PFSK-1 (cell line): Measurements from ENCODE around the gene CUL1.
A peak's percentile ranks its signal among the peaks of the same experiment; 100 is the strongest.

Experiments used
- FOXP2 ChIP-seq: optimal IDR thresholded peaks from 2 replicates; pipeline ENCODE3; 2011; ENCODE audit warnings: borderline replicate concordance, control low read depth, inconsistent platforms; ENCODE audit not compliant: insufficient read depth; ENCODE audit errors: extremely low read length, extremely low read depth
- POLR2AphosphoS5 ChIP-seq: IDR thresholded peaks from 2 replicates; pipeline ENCODE4 v1.6.1; 2012; ENCODE audit warnings: low read depth, mild to moderate bottlenecking, control low read depth, low read length, moderate library complexity
- REST ChIP-seq, 2 experiments: IDR thresholded peaks; 2 replicates each; pipeline versions ENCODE4 v1.6.1 to v1.8.0; 2011 to 2012; ENCODE audit warnings: low read depth in 2 of 2, low read length in 2 of 2, control low read depth in 1 of 2, inconsistent platforms in 1 of 2, mild to moderate bottlenecking in 1 of 2, moderate library complexity in 1 of 2; ENCODE audit not compliant: insufficient read depth in 1 of 2
- SIN3A ChIP-seq: IDR thresholded peaks from 2 replicates; pipeline ENCODE4 v1.6.1; 2012; ENCODE audit warnings: mild to moderate bottlenecking, low read length, moderate library complexity, borderline replicate concordance; ENCODE audit not compliant: insufficient read depth
- TAF1 ChIP-seq: IDR thresholded peaks from 2 replicates; pipeline ENCODE4 v1.6.1; 2012; ENCODE audit warnings: low read length, control low read depth, borderline replicate concordance; ENCODE audit not compliant: insufficient read depth

The CUL1 gene

DNA sequence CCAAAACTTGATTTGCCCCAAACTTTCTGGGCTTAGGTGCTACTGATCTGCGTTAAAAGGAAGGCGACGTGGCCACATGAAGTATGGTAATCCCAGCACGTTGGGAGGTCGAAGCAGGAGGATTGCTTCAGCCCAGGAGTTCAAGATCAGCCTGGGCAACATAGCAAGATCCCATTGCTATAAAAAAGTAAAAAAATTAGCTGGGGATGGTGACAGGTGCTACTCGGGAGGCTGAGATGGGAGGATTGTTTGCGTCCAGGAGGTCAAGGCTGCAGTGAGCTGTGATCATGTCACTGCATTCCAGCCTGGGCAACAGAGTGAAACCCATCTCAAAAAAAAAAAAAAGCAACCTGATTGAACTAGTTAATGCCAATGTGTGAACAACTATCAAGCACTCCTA is 5.1 kb upstream of the CUL1 start:
- TF ChIP-seq FOXP2 (no peak), SIN3A (no peak), TAF1 (no peak), REST (IDR thresholded peaks at IDR 0.05; ENCODE audit: insufficient read depth in 1 of 2, low read depth in 2 of 2, low read length in 2 of 2) (no peak), POLR2AphosphoS5 (no peak)

GRCh38 chr7:148694631-148695030 is 4.1 kb upstream of the CUL1 start:
- no peak for TF ChIP-seq SIN3A
- TF ChIP-seq REST (IDR thresholded peaks at IDR 0.05; ENCODE audit: insufficient read depth in 1 of 2, low read depth in 2 of 2, low read length in 2 of 2): no peak
- TF ChIP-seq POLR2AphosphoS5: no peak
- no peak for TF ChIP-seq FOXP2
- no peak for TF ChIP-seq TAF1

DNA sequence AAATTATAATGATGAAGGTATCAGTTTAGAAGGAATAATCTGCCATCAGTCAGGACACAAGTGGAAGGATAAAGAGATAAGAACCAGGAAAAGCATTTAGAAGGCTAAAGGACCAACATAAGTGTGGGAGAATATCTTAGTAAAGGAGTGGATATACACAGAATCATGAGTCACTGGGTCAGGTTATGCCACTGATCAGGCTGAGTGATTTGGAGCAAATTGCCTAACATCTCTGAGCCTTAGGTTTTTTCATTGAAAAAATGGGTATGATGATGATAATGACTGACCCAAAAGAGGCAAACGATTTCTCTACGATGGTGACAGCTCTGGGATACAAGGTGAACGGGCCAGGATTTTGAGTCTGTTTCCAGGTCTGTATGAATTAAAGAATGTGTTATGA is 2.8 kb upstream of the CUL1 start:
- TF ChIP-seq POLR2AphosphoS5 (no peak), REST (IDR thresholded peaks at IDR 0.05; ENCODE audit: insufficient read depth in 1 of 2, low read depth in 2 of 2, low read length in 2 of 2) (no peak), FOXP2 (no peak), SIN3A (no peak), TAF1 (no peak)

- TF ChIP-seq TAF1: no peak
These were observed 1.9 kb upstream of the CUL1 start for GRCh38 chr7:148696787-148697186.

- TF ChIP-seq REST (IDR thresholded peaks at IDR 0.05; ENCODE audit: insufficient read depth in 1 of 2, low read depth in 2 of 2, low read length in 2 of 2): no peak
- peak; percentile 35; the same call in 1 of the 2 replicates for TF ChIP-seq TAF1
- TF ChIP-seq POLR2AphosphoS5: no peak
- TF ChIP-seq SIN3A: no peak
These were observed 1.3 kb upstream of the CUL1 start for GRCh38 chr7:148697256-148698006.
